AG10803 (cell line): Measurements from ENCODE around the gene ATP5MC2.

Experiments
- DNase-seq: peaks from one replicate; pipeline ENCODE4 v3.0.0; 2010; ENCODE audit warnings: low read depth
- H3K4me3 ChIP-seq: 2 replicates; pipeline ENCODE4 v1.5.1; 2011; ENCODE audit warnings: mild to moderate bottlenecking, low read length, control low read depth
- CTCF ChIP-seq: conservative IDR thresholded peaks from 2 replicates; pipeline ENCODE4 v1.5.1; 2011; ENCODE audit warnings: mild to moderate bottlenecking, low read length, control low read depth, inconsistent platforms

The ATP5MC2 gene

GRCh38 chr12:53631721-53632120 is 44.2 kb downstream of the ATP5MC2 start:
- no peak for DNase-seq
- TF ChIP-seq CTCF = no peak

GRCh38 chr12:53627919-53628318 is 48.0 kb downstream of the ATP5MC2 start:
- no peak for DNase-seq
- TF ChIP-seq CTCF = no peak
- no peak overlapping the region for H3K4me3 ChIP-seq

More at GRCh38 chr12:53631721-53632120, 44.2 kb downstream of the ATP5MC2 start:
- H3K4me3 ChIP-seq = no peak overlapping the region

GRCh38 chr12:53626702-53627169 is 49.1 kb downstream of the ATP5MC2 start:
- peak overlapping the region; percentile 75 for H3K4me3 ChIP-seq
- no peak for DNase-seq
- TF ChIP-seq CTCF = no peak

- H3K4me3 ChIP-seq = peak within 1 kb of the TSS; percentile 75
- TF ChIP-seq CTCF = no peak
- DNase-seq = peak; percentile 97
Measured at GRCh38 chr12:53625946-53626701, 49.8 kb downstream of the ATP5MC2 start, which contains the start of gene ATF7. ATF7 (minus strand) TSS chr12:53626382; CDS start chr12:53601000, 25,382 bp downstream.

GRCh38 chr12:53625373-53625945 is 50.4 kb downstream of the ATP5MC2 start:
- TF ChIP-seq CTCF = no peak
- no peak for DNase-seq

GRCh38 chr12:53624956-53625355 is 50.9 kb downstream of the ATP5MC2 start:
- DNase-seq = peak; percentile 26
- no peak for TF ChIP-seq CTCF

More at GRCh38 chr12:53625373-53625945, 50.4 kb downstream of the ATP5MC2 start:
- peak overlapping the region; percentile 75 for H3K4me3 ChIP-seq

GRCh38 chr12:53624458-53624857 is 51.4 kb downstream of the ATP5MC2 start:
- DNase-seq = peak; percentile 53
- H3K4me3 ChIP-seq = peak overlapping the region; percentile 75
- TF ChIP-seq CTCF = no peak

More at GRCh38 chr12:53624956-53625355, 50.9 kb downstream of the ATP5MC2 start:
- H3K4me3 ChIP-seq = peak overlapping the region; percentile 75
